Ovary (tissue), 3 donors: ENCODE results near the gene PAGR1.

Source experiments
- EP300 ChIP-seq: sonication (generic); formaldehyde crosslinking; IDR thresholded peaks from one replicate; pipeline ENCODE4 v1.6.1; 2017; ENCODE audit warnings: antibody characterized with exemption
- TF ChIP-seq, protein P1 (sequence below), 3 donors: fragments of 450-650 bp in 2 of 3; fragments of 200-600 bp in 1 of 3; IDR thresholded peaks; one replicate each; pipeline versions ENCODE4 v1.5.1 to v1.8.0; 2016 to 2022; ENCODE audit warnings: antibody characterized with exemption in 3 of 3, mild to moderate bottlenecking in 1 of 3
- donor health status: DM: no; HTN: no; CAD: no.

DNA sequence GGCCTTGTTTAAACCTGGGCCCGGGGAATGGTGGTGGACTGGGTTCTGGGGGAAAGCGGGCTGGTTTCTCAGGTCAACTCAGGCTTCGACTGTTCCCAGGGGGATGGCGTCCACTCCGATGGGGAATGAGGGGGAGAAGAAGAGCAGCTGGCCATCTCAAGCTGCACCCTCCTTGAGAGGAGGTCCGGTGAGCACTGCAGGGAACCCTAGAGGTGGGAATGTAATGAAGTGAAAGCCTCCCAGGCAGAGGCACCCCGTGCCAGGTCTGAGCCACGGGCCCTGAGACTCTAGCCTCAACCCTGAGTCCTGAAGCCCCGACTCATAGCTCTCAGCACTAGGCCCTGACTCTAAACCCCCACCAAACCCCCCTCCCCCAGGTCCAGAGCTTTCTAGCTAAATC, 48.3 kb downstream of the PAGR1 start:
- TF ChIP-seq, protein P1, sequence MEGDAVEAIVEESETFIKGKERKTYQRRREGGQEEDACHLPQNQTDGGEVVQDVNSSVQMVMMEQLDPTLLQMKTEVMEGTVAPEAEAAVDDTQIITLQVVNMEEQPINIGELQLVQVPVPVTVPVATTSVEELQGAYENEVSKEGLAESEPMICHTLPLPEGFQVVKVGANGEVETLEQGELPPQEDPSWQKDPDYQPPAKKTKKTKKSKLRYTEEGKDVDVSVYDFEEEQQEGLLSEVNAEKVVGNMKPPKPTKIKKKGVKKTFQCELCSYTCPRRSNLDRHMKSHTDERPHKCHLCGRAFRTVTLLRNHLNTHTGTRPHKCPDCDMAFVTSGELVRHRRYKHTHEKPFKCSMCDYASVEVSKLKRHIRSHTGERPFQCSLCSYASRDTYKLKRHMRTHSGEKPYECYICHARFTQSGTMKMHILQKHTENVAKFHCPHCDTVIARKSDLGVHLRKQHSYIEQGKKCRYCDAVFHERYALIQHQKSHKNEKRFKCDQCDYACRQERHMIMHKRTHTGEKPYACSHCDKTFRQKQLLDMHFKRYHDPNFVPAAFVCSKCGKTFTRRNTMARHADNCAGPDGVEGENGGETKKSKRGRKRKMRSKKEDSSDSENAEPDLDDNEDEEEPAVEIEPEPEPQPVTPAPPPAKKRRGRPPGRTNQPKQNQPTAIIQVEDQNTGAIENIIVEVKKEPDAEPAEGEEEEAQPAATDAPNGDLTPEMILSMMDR (IDR thresholded peaks at IDR 0.05) = no peak
- TF ChIP-seq EP300 = no peak
